GM12873 (cell line): ENCODE results near the gene CRPPA.

Experiments used
- TF ChIP-seq, protein P1 (sequence below): IDR thresholded peaks from 2 replicates; pipeline ENCODE4 v1.5.1; 2012; ENCODE audit warnings: low read depth, mild to moderate bottlenecking, moderate library complexity, low read length, control low read depth; ENCODE audit not compliant: insufficient read depth; ENCODE audit errors: missing control alignments

CRPPA gene

GRCh38 chr7:16455591-16455990, 34.3 kb upstream of the CRPPA start:
- TF ChIP-seq, protein P1, sequence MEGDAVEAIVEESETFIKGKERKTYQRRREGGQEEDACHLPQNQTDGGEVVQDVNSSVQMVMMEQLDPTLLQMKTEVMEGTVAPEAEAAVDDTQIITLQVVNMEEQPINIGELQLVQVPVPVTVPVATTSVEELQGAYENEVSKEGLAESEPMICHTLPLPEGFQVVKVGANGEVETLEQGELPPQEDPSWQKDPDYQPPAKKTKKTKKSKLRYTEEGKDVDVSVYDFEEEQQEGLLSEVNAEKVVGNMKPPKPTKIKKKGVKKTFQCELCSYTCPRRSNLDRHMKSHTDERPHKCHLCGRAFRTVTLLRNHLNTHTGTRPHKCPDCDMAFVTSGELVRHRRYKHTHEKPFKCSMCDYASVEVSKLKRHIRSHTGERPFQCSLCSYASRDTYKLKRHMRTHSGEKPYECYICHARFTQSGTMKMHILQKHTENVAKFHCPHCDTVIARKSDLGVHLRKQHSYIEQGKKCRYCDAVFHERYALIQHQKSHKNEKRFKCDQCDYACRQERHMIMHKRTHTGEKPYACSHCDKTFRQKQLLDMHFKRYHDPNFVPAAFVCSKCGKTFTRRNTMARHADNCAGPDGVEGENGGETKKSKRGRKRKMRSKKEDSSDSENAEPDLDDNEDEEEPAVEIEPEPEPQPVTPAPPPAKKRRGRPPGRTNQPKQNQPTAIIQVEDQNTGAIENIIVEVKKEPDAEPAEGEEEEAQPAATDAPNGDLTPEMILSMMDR, result no peak

DNA sequence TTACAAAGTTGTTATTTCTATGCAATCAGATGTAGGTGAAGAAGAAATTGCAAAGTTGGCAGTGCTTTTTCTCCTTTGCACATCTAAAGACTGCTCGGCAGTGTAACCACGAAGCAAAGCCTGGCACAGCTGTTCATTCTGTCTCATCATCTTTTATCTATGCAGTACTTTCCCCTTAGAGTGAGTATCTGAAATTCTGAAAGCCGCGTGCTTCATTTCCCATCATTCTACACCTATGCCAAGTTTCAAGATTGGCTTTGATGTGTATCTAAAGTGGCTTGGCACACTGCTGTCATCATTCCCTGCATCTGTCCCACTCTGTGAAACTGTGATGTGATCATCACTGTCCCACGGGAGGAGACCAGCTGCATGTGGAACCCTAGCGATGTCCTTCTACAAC, 29.0 kb upstream of the CRPPA start:
- TF ChIP-seq, protein P1, result no peak

GRCh38 chr7:16447876-16448275, 26.5 kb upstream of the CRPPA start:
- TF ChIP-seq, protein P1, result no peak

DNA sequence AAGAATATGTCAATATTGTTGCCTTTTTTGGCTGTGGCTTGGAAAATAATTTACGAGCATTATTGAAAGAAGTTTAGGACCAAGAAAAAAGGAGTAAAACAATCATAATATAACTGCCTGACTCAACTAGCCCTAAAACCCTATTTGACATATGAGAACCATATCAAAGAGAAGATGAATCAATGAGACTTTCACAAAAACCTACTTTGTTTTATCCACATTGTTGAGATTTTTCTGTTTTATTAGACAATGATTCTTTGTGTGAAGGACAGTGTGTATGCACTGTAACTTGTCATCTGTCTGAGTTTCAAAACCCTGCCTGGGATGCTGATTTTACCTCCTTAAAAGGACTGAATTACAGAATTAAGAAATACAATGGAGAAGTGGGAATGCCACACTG, 25.2 kb upstream of the CRPPA start:
- TF ChIP-seq, protein P1, result no peak

DNA sequence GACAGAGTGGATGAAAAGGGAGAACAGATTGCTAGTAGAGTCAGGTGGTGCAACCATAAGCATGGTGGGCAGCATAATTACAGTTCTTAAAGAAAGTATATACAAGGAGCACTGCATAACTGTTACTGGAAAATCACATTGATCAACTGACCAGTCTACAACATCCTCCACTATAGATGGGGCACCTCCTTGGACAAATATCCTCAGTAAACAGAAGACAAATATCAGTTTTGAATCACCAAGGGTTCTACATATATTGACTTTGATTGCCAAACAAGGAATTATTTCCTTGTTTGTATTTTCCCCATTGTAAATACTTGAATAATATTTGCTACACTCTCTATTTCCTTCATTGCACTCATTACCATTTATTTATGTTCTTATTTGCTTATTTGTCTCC, 17.6 kb upstream of the CRPPA start:
- TF ChIP-seq, protein P1, result no peak

DNA sequence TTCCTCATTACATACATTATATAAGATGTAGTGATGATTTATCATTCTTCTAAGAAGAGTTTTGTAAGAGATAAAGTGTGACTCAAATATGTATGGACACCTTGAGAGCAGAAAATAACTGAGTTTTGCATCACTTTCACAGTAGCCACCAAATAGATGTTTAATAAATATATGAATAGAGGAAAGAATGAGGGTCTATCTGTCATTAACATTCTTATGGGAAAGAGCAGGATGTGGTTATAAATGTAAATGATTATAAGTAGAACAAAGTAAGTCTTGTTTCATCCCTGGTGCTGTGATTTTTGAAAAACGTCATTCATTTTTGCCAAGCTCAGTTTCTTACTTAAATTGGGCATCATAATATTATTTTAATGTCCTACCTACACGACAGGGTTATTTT, 15.0 kb upstream of the CRPPA start:
- TF ChIP-seq, protein P1, result no peak

DNA sequence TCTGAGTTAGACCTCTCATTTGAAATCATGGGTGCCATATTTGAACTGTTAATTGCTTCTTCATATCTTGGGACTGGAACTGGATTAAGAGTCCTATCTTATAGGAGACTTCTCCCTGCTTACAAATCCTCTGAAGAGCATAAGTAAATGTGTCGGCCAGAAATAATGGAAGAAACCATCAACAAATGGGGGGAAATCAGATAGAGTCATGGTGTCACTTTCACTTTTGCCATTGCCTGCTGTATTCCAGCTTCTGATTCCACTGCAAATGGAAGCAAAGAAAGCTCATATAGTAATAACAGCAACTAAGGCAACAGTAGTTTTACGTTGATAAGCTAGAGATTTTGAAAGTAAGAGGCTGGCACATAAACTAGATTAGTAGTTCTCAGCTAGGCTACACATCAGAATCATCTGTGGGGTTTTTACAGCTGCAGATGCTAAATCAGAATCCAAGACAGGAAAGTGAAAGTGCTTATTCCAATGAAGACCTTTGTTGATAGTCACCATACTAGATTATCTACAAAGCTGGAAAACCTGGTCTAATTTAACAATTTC, 12.3 kb upstream of the CRPPA start:
- TF ChIP-seq, protein P1, result no peak

GRCh38 chr7:16432425-16432731, 11.0 kb upstream of the CRPPA start:
- TF ChIP-seq, protein P1, result no peak
